Measurements from ENCODE around the gene ZMYND11. TPM values are rescaled to one million over a fixed set of nuclear protein-coding genes. Genes with fewer than 3 reads are reported as not detected.
"Not testable (repeated sequence)": the region's sequence is repeated elsewhere in the genome, so short reads cannot be mapped to it uniquely, and the experiment has no call there.

The ZMYND11 gene
- total RNA-seq, 1 donor from 2014 or later, result 25.5 TPM

DNA sequence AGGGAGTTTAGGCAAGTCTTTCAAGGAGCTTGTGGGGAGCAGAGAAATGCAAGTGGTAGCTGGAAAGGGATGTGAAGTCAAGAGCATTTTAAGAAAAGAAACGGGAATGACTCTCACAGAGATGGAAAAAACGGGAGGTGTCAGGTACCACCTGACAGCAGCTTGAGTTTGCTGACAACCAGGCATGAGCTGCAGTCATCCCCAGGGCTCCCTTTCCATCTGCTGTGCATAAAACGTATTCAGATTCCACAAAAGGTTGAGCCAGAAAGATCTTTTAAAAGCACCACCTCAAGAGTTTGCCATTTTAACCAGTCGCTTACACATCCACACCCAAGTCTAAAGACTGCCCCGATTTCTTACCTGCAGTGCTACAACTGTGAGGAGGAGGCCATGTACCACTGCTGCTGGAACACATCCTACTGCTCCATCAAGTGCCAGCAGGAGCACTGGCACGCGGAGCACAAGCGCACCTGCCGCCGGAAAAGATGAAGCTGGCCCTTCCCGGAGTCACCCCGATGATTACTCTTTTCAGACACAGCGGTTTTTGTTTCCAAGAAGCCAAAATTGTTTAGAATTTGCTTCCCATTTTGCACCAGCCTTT lies 116.8 kb downstream of the ZMYND11 start:
- no peak for DNase-seq (ENCODE audit: low read depth)
- TF ChIP-seq, protein P1, sequence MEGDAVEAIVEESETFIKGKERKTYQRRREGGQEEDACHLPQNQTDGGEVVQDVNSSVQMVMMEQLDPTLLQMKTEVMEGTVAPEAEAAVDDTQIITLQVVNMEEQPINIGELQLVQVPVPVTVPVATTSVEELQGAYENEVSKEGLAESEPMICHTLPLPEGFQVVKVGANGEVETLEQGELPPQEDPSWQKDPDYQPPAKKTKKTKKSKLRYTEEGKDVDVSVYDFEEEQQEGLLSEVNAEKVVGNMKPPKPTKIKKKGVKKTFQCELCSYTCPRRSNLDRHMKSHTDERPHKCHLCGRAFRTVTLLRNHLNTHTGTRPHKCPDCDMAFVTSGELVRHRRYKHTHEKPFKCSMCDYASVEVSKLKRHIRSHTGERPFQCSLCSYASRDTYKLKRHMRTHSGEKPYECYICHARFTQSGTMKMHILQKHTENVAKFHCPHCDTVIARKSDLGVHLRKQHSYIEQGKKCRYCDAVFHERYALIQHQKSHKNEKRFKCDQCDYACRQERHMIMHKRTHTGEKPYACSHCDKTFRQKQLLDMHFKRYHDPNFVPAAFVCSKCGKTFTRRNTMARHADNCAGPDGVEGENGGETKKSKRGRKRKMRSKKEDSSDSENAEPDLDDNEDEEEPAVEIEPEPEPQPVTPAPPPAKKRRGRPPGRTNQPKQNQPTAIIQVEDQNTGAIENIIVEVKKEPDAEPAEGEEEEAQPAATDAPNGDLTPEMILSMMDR (conservative IDR thresholded peaks at IDR 0.05; ENCODE audit: low read depth, low read length), result no peak
- no peak overlapping the region for H3K4me3 ChIP-seq (ENCODE audit: low read depth, low read length)

DNA sequence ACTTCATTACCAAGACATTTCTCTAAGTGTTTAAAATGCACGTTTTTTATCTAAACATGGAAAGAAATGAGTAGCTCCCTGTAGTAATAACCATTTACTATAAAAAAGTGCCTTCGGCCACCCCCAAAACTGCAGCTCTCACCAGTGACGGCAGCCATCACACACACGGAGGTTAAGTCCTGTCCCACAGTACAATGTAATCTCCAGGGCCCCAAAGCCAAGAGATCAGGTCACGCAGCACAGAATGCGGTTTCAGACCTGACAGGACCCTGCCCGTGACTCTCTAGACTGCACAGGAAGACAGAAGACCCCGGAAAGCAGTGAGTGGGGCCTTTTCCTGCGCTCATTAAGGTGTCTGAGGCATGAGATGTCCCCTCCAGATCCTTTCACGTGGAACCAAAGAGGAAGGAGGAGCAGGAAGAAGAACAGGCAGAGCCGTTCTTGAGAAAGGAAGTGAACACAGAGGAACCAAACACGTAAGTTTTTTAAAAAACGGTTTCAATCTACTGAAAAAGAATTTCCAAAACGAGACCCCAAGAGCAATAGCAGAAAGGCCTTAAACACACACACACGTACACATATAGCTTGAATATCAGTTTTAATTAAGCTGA lies 125.7 kb downstream of the ZMYND11 start:
- H3K4me3 ChIP-seq (ENCODE audit: low read depth, low read length), result no peak overlapping the region
- TF ChIP-seq, protein P1 (conservative IDR thresholded peaks at IDR 0.05; ENCODE audit: low read depth, low read length), result no peak
- DNase-seq (ENCODE audit: low read depth), result no peak

DNA sequence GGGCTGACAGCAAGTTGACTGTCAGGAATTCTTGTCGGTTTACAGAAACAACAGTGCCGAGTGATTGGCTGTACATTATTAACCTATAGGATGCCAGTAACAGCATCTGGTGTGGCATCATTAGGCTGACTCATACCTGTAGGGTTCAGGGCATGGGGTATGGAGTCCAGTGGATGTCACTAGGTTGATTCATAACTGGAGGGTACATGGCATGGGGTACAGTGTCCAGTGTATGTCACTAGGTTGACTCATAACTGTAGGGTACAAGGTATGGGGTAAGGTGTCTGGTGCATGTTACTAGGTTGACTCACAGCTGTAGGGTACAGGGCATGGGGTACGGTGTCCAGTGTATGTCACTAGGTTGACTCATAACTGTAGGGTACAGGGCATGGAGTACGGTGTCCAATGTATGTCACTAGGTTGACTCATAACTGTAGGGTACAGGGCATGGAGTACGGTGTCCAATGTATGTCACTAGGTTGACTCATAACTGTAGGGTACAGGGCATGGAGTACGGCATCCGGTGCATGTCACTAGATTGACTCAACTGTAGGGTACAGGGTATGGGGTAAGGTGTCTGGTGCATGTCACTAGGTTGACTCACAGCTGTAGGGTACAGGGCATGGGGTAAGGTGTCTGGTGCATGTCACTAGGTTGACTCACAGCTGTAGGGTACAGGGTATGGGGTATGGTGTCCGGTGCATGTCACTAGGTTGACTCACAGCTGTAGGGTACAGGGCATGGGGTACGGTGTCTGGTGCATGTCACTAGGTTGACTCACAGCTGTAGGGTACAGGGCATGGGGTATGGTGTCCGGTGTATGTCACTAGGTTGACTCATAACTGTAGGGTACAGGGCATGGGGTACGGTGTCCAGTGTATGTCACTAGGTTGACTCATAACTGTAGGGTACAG lies 129.2 kb downstream of the ZMYND11 start:
- DNase-seq (ENCODE audit: low read depth); H3K4me3 ChIP-seq (ENCODE audit: low read depth, low read length): not testable (repeated sequence)

DNA sequence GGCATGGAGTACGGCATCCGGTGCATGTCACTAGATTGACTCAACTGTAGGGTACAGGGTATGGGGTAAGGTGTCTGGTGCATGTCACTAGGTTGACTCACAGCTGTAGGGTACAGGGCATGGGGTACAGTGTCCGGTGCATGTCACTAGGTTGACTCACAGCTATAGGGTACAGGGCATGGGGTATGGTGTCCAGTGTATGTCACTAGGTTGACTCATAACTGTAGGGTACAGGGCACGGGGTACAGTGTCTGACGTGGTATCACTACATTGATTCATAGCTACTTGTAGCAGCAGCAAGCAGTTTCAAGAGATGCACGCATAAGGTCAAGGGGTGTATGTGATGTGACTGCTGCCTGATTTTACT lies 129.8 kb downstream of the ZMYND11 start:
- not testable (repeated sequence) for H3K4me3 ChIP-seq (ENCODE audit: low read depth, low read length); DNase-seq (ENCODE audit: low read depth)

DNA sequence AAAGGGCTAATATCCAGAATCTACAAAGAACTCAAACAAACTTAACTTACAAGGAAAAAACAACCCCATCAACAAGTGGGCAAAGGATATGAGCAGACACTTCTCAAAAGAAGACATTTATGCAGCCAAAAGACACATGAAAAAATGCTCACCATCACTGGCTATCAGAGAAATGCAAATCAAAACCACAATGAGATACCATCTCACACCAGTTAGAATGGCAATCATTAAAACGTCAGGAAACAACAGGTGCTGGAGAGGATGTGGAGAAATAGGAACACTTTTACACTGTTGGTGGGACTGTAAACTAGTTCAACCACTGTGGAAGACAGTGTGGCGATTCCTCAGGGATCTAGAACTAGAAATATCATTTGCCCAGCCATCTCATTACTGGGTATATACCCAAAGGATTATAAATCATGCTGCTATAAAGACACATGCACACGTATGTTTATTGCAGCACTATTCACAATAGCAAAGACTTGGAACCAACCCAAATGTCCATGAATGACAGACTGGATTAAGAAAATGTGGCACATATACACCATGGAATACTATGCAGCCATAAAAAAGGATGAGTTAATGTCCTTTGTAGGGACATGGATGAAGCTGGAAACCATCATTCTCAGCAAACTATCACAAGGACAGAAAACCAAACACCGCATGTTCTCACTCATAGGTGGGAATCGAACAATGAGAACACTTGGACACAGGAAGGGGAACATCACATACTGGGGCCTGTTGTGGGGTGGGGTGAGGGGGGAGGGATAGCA lies 130.7 kb downstream of the ZMYND11 start:
- DNase-seq (ENCODE audit: low read depth); H3K4me3 ChIP-seq (ENCODE audit: low read depth, low read length): not testable (repeated sequence)

DNA sequence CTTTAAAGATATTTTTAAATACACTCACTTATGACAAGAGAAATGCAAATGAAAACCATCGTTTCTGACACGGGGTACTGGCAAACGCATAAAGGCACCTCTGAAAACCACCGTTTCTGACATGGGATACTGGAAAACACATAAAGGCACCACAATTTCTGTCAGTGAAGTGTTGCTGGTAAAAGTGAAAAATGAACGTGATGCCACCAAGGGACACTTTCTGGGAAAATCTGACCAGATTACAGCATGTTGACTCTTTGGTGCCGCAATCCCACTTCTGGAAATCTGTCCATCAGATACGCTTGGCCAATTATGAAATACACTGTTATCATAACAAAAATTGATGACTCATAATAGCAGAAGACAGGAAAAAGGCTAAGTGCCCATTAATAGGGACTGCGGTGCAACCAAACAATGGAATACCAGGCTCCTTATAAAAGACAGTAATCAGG lies 131.7 kb downstream of the ZMYND11 start:
- no peak overlapping the region for H3K4me3 ChIP-seq (ENCODE audit: low read depth, low read length)
- TF ChIP-seq, protein P1 (conservative IDR thresholded peaks at IDR 0.05; ENCODE audit: low read depth, low read length), result no peak
- DNase-seq (ENCODE audit: low read depth), result no peak

DNA sequence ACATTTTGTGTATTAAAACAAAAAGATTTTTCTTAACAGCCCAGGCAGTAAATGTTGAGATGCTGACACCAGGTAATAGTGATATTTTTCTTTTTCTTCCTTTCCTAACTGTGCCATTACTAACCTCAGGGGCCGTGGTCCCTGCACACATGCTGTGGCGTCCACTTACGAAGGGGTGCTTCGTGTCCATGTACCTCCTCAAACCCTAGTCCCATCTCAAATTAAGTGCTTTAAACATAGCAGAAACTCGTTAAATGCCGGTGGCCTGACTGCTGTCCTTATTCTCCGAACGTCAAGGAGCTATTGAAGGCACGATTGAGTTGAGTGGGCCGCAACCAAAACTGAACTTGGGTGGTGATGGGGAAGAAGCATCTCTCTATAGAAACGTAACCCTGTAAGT lies 132.4 kb downstream of the ZMYND11 start:
- H3K4me3 ChIP-seq (ENCODE audit: low read depth, low read length), result no peak overlapping the region
- TF ChIP-seq, protein P1 (conservative IDR thresholded peaks at IDR 0.05; ENCODE audit: low read depth, low read length), result no peak
- no peak for DNase-seq (ENCODE audit: low read depth)

DNA sequence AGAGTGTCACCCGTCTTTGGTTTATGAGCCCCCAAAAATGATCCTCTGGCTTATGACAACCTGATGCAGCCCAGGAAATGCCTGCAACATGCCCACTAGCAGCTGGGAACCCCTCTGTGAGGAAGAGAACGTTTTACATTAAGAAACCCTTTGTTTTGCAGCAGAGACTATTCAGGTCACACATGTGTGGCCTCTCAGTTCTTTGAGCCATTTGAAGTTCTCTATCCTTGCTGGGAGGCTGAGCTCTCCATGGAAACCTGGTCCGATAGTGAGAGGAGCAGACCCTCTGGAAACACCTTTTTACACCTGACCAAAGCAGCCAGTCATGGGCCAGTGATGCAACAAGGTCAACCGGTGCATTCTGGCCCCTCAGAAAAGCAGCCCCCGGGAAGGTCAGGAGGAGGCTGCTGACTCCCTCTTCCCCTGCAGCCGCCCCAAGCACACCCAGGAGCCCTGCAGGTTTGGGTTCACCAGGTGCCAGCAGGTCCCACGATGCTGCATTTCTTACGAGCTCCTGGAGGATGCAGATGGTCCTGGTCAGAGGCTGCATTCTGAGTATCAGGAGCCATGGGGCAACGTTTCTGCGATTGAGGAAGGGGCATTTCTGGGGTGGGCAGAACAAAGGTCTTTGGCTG lies 134.3 kb downstream of the ZMYND11 start:
- no peak for DNase-seq (ENCODE audit: low read depth)
- no peak overlapping the region for H3K4me3 ChIP-seq (ENCODE audit: low read depth, low read length)

More for the DNA sequence above, 134.3 kb downstream of the ZMYND11 start:
- TF ChIP-seq, protein P1 (conservative IDR thresholded peaks at IDR 0.05; ENCODE audit: low read depth, low read length), result no peak

Measured in epithelial cell of proximal tubule (primary cell).